ENCODE results near the gene CACNA1G. TPM values are rescaled to one million over a fixed set of nuclear protein-coding genes. Genes with fewer than 3 reads are reported as not detected.

Gene CACNA1G
- total RNA-seq, 1 donor from 2014 or later, result 4.9 TPM

GRCh38 chr17:50536683-50537646, 23.6 kb upstream of the CACNA1G start:
- no peak for TF ChIP-seq POLR2A (IDR thresholded peaks at IDR 0.05)
- TF ChIP-seq CTCF (IDR thresholded peaks at IDR 0.05), result no peak
- TF ChIP-seq POLR2AphosphoS5 (IDR thresholded peaks at IDR 0.05; ENCODE audit: insufficient read depth in 1 of 2, low read depth in 1 of 2), result no peak
- DNase-seq (ENCODE audit: extremely low spot score in 2 of 2), result no peak
- Histone ChIP-seq H3K4me3 (no peak overlapping the region), H3K27ac (no peak overlapping the region), H3K4me1 (peaks cover 46% of the 10 kb centered on the region), H3K9me3 (no peaks in the 10 kb centered on the region), H3K36me3 (peaks cover 0 to 10% of the 10 kb centered on the region in 2 donors), H3K27me3 (peaks cover 8% of the 10 kb centered on the region)
- intact Hi-C loops (cut with DNase I), result no loop called here

- Histone ChIP-seq H3K27me3 (no peaks in the 10 kb centered on the region), H3K9me3 (no peaks in the 10 kb centered on the region), H3K4me1 (peaks cover 44% of the 10 kb centered on the region), H3K27ac (no peak overlapping the region), H3K4me3 (no peak overlapping the region), H3K36me3 (peaks cover 0 to 10% of the 10 kb centered on the region in 2 donors)
- TF ChIP-seq POLR2A (IDR thresholded peaks at IDR 0.05) (no peak), CTCF (IDR thresholded peaks at IDR 0.05) (no peak), POLR2AphosphoS5 (IDR thresholded peaks at IDR 0.05; ENCODE audit: insufficient read depth in 1 of 2, low read depth in 1 of 2) (no peak)
- DNase-seq (ENCODE audit: extremely low spot score in 2 of 2), result no peak
- intact Hi-C loops (cut with DNase I), result no loop called here
Observed at GRCh38 chr17:50537721-50538548, 22.6 kb upstream of the CACNA1G start.

GRCh38 chr17:50538549-50539410, 21.7 kb upstream of the CACNA1G start:
- TF ChIP-seq POLR2A (IDR thresholded peaks at IDR 0.05), result no peak
- TF ChIP-seq CTCF (IDR thresholded peaks at IDR 0.05), result no peak
- TF ChIP-seq POLR2AphosphoS5 (IDR thresholded peaks at IDR 0.05; ENCODE audit: insufficient read depth in 1 of 2, low read depth in 1 of 2), result no peak
- Histone ChIP-seq H3K4me1 (peaks cover 36% of the 10 kb centered on the region), H3K4me3 (no peak overlapping the region), H3K27me3 (no peaks in the 10 kb centered on the region), H3K36me3 (peaks cover 0 to 10% of the 10 kb centered on the region in 2 donors), H3K9me3 (no peaks in the 10 kb centered on the region), H3K27ac (no peak overlapping the region)
- DNase-seq (ENCODE audit: extremely low spot score in 2 of 2), result no peak
- intact Hi-C loops (cut with DNase I), result no loop called here

- no peaks in the 10 kb centered on the region for H3K9me3 ChIP-seq
- no peak overlapping the region for H3K4me3 ChIP-seq
- H3K27ac ChIP-seq, result no peak overlapping the region
- TF ChIP-seq CTCF (IDR thresholded peaks at IDR 0.05), result no peak
- peak in 1 of 2 donors; percentile 49 for TF ChIP-seq POLR2AphosphoS5 (IDR thresholded peaks at IDR 0.05; ENCODE audit: insufficient read depth in 1 of 2, low read depth in 1 of 2)
- TF ChIP-seq POLR2A (IDR thresholded peaks at IDR 0.05), result no peak
- peaks cover 0 to 10% of the 10 kb centered on the region in 2 donors for H3K36me3 ChIP-seq
- no peaks in the 10 kb centered on the region for H3K27me3 ChIP-seq
- intact Hi-C loops (cut with DNase I), result loop anchor here (5.0 kb wide), 1 partner anchor 58 kb away; no protein-coding TSS in a partner anchor
- no peak for DNase-seq (ENCODE audit: extremely low spot score in 2 of 2)
- H3K4me1 ChIP-seq, result peaks cover 30% of the 10 kb centered on the region
Observed at GRCh38 chr17:50539762-50540559, 20.6 kb upstream of the CACNA1G start.

Data from vagina (tissue), 2 donors.